Activated CD4-positive, alpha-beta T cell treated with anti-CD3 and anti-CD28 coated beads, Interleukin-2, amount 10 ng/mL, durations not matched to agents 24 days and 14 days (primary cell): ENCODE data around the gene ZNF521. TPM values are rescaled to one million over a fixed set of nuclear protein-coding genes. Genes with fewer than 3 reads are reported as not detected.

Source experiments
- DNase-seq: peaks from one replicate; pipeline ENCODE4 v3.0.0; 2022
- H3K27ac Mint-ChIP-seq: one replicate; pipeline ENCODE4 v1.8.0; 2022; ENCODE audit warnings: mild to moderate bottlenecking, mixed read lengths
- H3K27me3 Mint-ChIP-seq: one replicate; pipeline ENCODE4 v1.8.0; 2022; ENCODE audit warnings: mixed read lengths
- H3K36me3 Mint-ChIP-seq: one replicate; pipeline ENCODE4 v1.8.0; 2022; ENCODE audit warnings: low read depth, mild to moderate bottlenecking, mixed read lengths
- H3K4me1 Mint-ChIP-seq: one replicate; pipeline ENCODE4 v1.8.0; 2021; ENCODE audit warnings: mixed read lengths
- H3K4me3 Mint-ChIP-seq: one replicate; pipeline ENCODE4 v1.8.0; 2022; ENCODE audit warnings: mild to moderate bottlenecking, moderate library complexity, mixed read lengths
- H3K9me3 Mint-ChIP-seq: one replicate; pipeline ENCODE4 v1.8.0; 2021; ENCODE audit warnings: mixed read lengths
- intact Hi-C: fragments of 100-400 bp; cut with micrococcal nuclease; formaldehyde crosslinking; loops from one replicate; pipeline ENCODE4 v1.15.1; 2023
- total RNA-seq: library from RNA; stranded (reverse); gene quantifications from 2 replicates; pipeline ENCODE4 v1.2.3, GENCODE V29; 2022

The ZNF521 gene
- total RNA-seq, 1 donor from 2014 or later, result not detected

GRCh38 chr18:25291150-25291549 is 60.8 kb downstream of the ZNF521 start:
- Mint-ChIP-seq H3K4me1 (no peaks in the 10 kb centered on the region), H3K9me3 (no peaks in the 10 kb centered on the region), H3K4me3 (no peak overlapping the region), H3K27ac (no peak overlapping the region), H3K27me3 (no peaks in the 10 kb centered on the region), H3K36me3 (no peaks in the 10 kb centered on the region)
- intact Hi-C loops, result no loop called here
- no peak for DNase-seq

GRCh38 chr18:25289001-25289631 is 62.9 kb downstream of the ZNF521 start:
- Mint-ChIP-seq H3K27me3 (no peaks in the 10 kb centered on the region), H3K9me3 (no peaks in the 10 kb centered on the region), H3K4me1 (no peaks in the 10 kb centered on the region), H3K27ac (no peak overlapping the region), H3K4me3 (no peak overlapping the region), H3K36me3 (no peaks in the 10 kb centered on the region)
- intact Hi-C loops, result no loop called here
- DNase-seq, result no peak

- Mint-ChIP-seq H3K36me3 (no peaks in the 10 kb centered on the region), H3K27ac (no peak overlapping the region), H3K27me3 (no peaks in the 10 kb centered on the region), H3K9me3 (no peaks in the 10 kb centered on the region), H3K4me3 (no peak overlapping the region), H3K4me1 (no peaks in the 10 kb centered on the region)
- intact Hi-C loops, result no loop called here
- DNase-seq, result no peak
These were observed 63.5 kb downstream of the ZNF521 start for GRCh38 chr18:25288340-25288938.

- intact Hi-C loops, result no loop called here
- Mint-ChIP-seq H3K36me3 (no peaks in the 10 kb centered on the region), H3K9me3 (no peaks in the 10 kb centered on the region), H3K4me3 (no peak overlapping the region), H3K27ac (no peak overlapping the region), H3K4me1 (no peaks in the 10 kb centered on the region), H3K27me3 (peaks cover 4% of the 10 kb centered on the region)
- no peak for DNase-seq
These were observed 64.9 kb downstream of the ZNF521 start for GRCh38 chr18:25287106-25287505.

- DNase-seq, result no peak
- Mint-ChIP-seq H3K36me3 (no peaks in the 10 kb centered on the region), H3K27ac (no peak overlapping the region), H3K4me1 (no peaks in the 10 kb centered on the region), H3K4me3 (no peak overlapping the region), H3K27me3 (peaks cover 8% of the 10 kb centered on the region), H3K9me3 (no peaks in the 10 kb centered on the region)
- intact Hi-C loops, result no loop called here
These were observed 67.0 kb downstream of the ZNF521 start for GRCh38 chr18:25284861-25285550.

- no peaks in the 10 kb centered on the region for H3K4me1 Mint-ChIP-seq
- no peak overlapping the region for H3K27ac Mint-ChIP-seq
- no peak overlapping the region for H3K4me3 Mint-ChIP-seq
- peaks cover 8% of the 10 kb centered on the region for H3K27me3 Mint-ChIP-seq
- intact Hi-C loops, result no loop called here
- H3K9me3 Mint-ChIP-seq, result no peaks in the 10 kb centered on the region
- DNase-seq, result no peak
- no peaks in the 10 kb centered on the region for H3K36me3 Mint-ChIP-seq
These were observed 67.7 kb downstream of the ZNF521 start for GRCh38 chr18:25284281-25284680.

GRCh38 chr18:25283781-25284180 is 68.2 kb downstream of the ZNF521 start:
- H3K4me1 Mint-ChIP-seq, result no peaks in the 10 kb centered on the region
- H3K4me3 Mint-ChIP-seq, result no peak overlapping the region
- peaks cover 8% of the 10 kb centered on the region for H3K27me3 Mint-ChIP-seq
- H3K9me3 Mint-ChIP-seq, result no peaks in the 10 kb centered on the region
- H3K27ac Mint-ChIP-seq, result no peak overlapping the region
- H3K36me3 Mint-ChIP-seq, result no peaks in the 10 kb centered on the region
- no peak for DNase-seq
- intact Hi-C loops, result no loop called here

- Mint-ChIP-seq H3K4me1 (no peaks in the 10 kb centered on the region), H3K4me3 (no peak overlapping the region), H3K36me3 (no peaks in the 10 kb centered on the region), H3K27me3 (peaks cover 8% of the 10 kb centered on the region), H3K27ac (no peak overlapping the region), H3K9me3 (no peaks in the 10 kb centered on the region)
- intact Hi-C loops, result no loop called here
- no peak for DNase-seq
These were observed 68.9 kb downstream of the ZNF521 start for GRCh38 chr18:25282896-25283703.

GRCh38 chr18:25282282-25282681 is 69.7 kb downstream of the ZNF521 start:
- intact Hi-C loops, result no loop called here
- Mint-ChIP-seq H3K4me1 (no peaks in the 10 kb centered on the region), H3K27ac (no peak overlapping the region), H3K4me3 (no peak overlapping the region), H3K36me3 (no peaks in the 10 kb centered on the region), H3K27me3 (peaks cover 8% of the 10 kb centered on the region), H3K9me3 (no peaks in the 10 kb centered on the region)
- no peak for DNase-seq

GRCh38 chr18:25281556-25281955 is 70.4 kb downstream of the ZNF521 start:
- intact Hi-C loops, result no loop called here
- Mint-ChIP-seq H3K9me3 (no peaks in the 10 kb centered on the region), H3K27me3 (peaks cover 8% of the 10 kb centered on the region), H3K4me3 (no peak overlapping the region), H3K27ac (no peak overlapping the region), H3K4me1 (no peaks in the 10 kb centered on the region), H3K36me3 (no peaks in the 10 kb centered on the region)
- DNase-seq, result no peak

- peaks cover 8% of the 10 kb centered on the region for H3K27me3 Mint-ChIP-seq
- H3K4me1 Mint-ChIP-seq, result no peaks in the 10 kb centered on the region
- H3K4me3 Mint-ChIP-seq, result no peak overlapping the region
- no peaks in the 10 kb centered on the region for H3K36me3 Mint-ChIP-seq
- H3K9me3 Mint-ChIP-seq, result no peaks in the 10 kb centered on the region
- no peak for DNase-seq
- no peak overlapping the region for H3K27ac Mint-ChIP-seq
- intact Hi-C loops, result no loop called here
These were observed 72.0 kb downstream of the ZNF521 start for GRCh38 chr18:25279961-25280360.

GRCh38 chr18:25279556-25279955 is 72.4 kb downstream of the ZNF521 start:
- Mint-ChIP-seq H3K36me3 (no peaks in the 10 kb centered on the region), H3K27me3 (peaks cover 8% of the 10 kb centered on the region), H3K27ac (no peak overlapping the region), H3K9me3 (no peaks in the 10 kb centered on the region), H3K4me3 (no peak overlapping the region), H3K4me1 (no peaks in the 10 kb centered on the region)
- no peak for DNase-seq
- intact Hi-C loops, result no loop called here

GRCh38 chr18:25279133-25279532 is 72.8 kb downstream of the ZNF521 start:
- Mint-ChIP-seq H3K9me3 (no peaks in the 10 kb centered on the region), H3K27ac (no peak overlapping the region), H3K27me3 (peaks cover 8% of the 10 kb centered on the region), H3K36me3 (no peaks in the 10 kb centered on the region), H3K4me1 (no peaks in the 10 kb centered on the region), H3K4me3 (no peak overlapping the region)
- intact Hi-C loops, result no loop called here
- no peak for DNase-seq

GRCh38 chr18:25278394-25278793 is 73.6 kb downstream of the ZNF521 start:
- H3K27ac Mint-ChIP-seq, result no peak overlapping the region
- intact Hi-C loops, result no loop called here
- no peak for DNase-seq

More at GRCh38 chr18:25278394-25278793, 73.6 kb downstream of the ZNF521 start:
- Mint-ChIP-seq H3K36me3 (no peaks in the 10 kb centered on the region), H3K27me3 (peaks cover 8% of the 10 kb centered on the region), H3K4me3 (no peak overlapping the region), H3K4me1 (no peaks in the 10 kb centered on the region), H3K9me3 (no peaks in the 10 kb centered on the region)
